Neural cell (in vitro differentiated cells): ENCODE data around the gene EPN1. TPM values are rescaled to one million over a fixed set of nuclear protein-coding genes. Genes with fewer than 3 reads are reported as not detected.

Experiments
- H2AFZ ChIP-seq: fragments of 200-600, 300-800 bp; sonication (generic), shearing (Covaris generic); 2 replicates; pipeline ENCODE4 v1.6.0; 2014; ENCODE audit warnings: low read depth, mild to moderate bottlenecking, antibody characterized with exemption, low read length, moderate library complexity
- H3F3A ChIP-seq: fragments of 200-600 bp; shearing (Covaris generic); 2 replicates; pipeline ENCODE4 v1.6.1; 2016; ENCODE audit warnings: mild to moderate bottlenecking, moderate library complexity, mixed read lengths, antibody characterized with exemption, low read length; ENCODE audit not compliant: insufficient read depth, poor library complexity, severe bottlenecking
- H3K27ac ChIP-seq: fragments of 200-600, 300-800 bp; sonication (generic), shearing (Covaris generic); 2 replicates; pipeline ENCODE4 v1.5.1; 2014; ENCODE audit warnings: mild to moderate bottlenecking, low read length, moderate library complexity
- H3K27me3 ChIP-seq: fragments of 300-800, 200-600 bp; sonication (generic), shearing (Covaris generic); 2 replicates; pipeline ENCODE4 v1.6.0; 2014; ENCODE audit warnings: mild to moderate bottlenecking, low read depth, low read length, moderate library complexity; ENCODE audit not compliant: insufficient read depth
- H3K36me3 ChIP-seq: fragments of 300-800, 200-600 bp; sonication (generic), shearing (Covaris generic); 2 replicates; pipeline ENCODE4 v1.5.1; 2014; ENCODE audit warnings: mild to moderate bottlenecking, antibody characterized with exemption, low read length, moderate library complexity; ENCODE audit not compliant: insufficient read depth
- H3K4me2 ChIP-seq: fragments of 300-800, 200-600 bp; sonication (generic), shearing (Covaris generic); 2 replicates; pipeline ENCODE4 v1.6.0; 2014; ENCODE audit warnings: mild to moderate bottlenecking, low read length
- H3K4me3 ChIP-seq: fragments of 300-800, 200-600 bp; sonication (generic), shearing (Covaris generic); 2 replicates; pipeline ENCODE4 v1.5.1; 2014; ENCODE audit warnings: mild to moderate bottlenecking, low read length, moderate library complexity
- H3K79me2 ChIP-seq: fragments of 200-600 bp; shearing (Covaris generic); replicated peaks from 2 replicates; pipeline ENCODE4 v1.6.0; 2014; ENCODE audit warnings: mild to moderate bottlenecking, low read length, moderate library complexity; ENCODE audit not compliant: insufficient read depth
- H3K9ac ChIP-seq: fragments of 300-800, 200-600 bp; sonication (generic), shearing (Covaris generic); 2 replicates; pipeline ENCODE4 v1.6.1; 2016; ENCODE audit warnings: mild to moderate bottlenecking, low read length, mixed read lengths
- H3K9me2 ChIP-seq: fragments of 200-600 bp; shearing (Covaris generic); 2 replicates; pipeline ENCODE4 v1.6.1; 2016; ENCODE audit warnings: mild to moderate bottlenecking, low read length, mixed read lengths; ENCODE audit not compliant: insufficient read depth
- H3K9me3 ChIP-seq: fragments of 200-600, 300-800 bp; sonication (generic), shearing (Covaris generic); 2 replicates; pipeline ENCODE4 v1.6.1; 2016; ENCODE audit warnings: mild to moderate bottlenecking, mixed run types, low read length, moderate library complexity, mixed read lengths
- H4K20me1 ChIP-seq: fragments of 200-600 bp; shearing (Covaris generic); 2 replicates; pipeline ENCODE4 v1.6.1; 2016; ENCODE audit warnings: mild to moderate bottlenecking, mixed run types; ENCODE audit not compliant: insufficient read depth
- CTCF ChIP-seq: fragments of 450-650 bp; IDR thresholded peaks from 2 replicates; pipeline ENCODE4 v1.5.1; 2014; ENCODE audit warnings: antibody characterized with exemption, mild to moderate bottlenecking, moderate library complexity; ENCODE audit not compliant: poor library complexity, severe bottlenecking
- EP300 ChIP-seq: fragments of 450-650 bp; conservative IDR thresholded peaks from 2 replicates; pipeline ENCODE4 v1.6.1; 2014; ENCODE audit warnings: antibody characterized with exemption, mild to moderate bottlenecking, moderate library complexity; ENCODE audit not compliant: poor library complexity, severe bottlenecking
- EZH2 ChIP-seq: fragments of 200-600, 300-800 bp; shearing (Covaris generic), sonication (generic); IDR thresholded peaks from 2 replicates; pipeline ENCODE4 v1.6.1; 2014; ENCODE audit warnings: antibody characterized with exemption, low read length, borderline replicate concordance, mild to moderate bottlenecking; ENCODE audit not compliant: insufficient read depth, poor library complexity, severe bottlenecking
- MXI1 ChIP-seq: fragments of 450-650 bp; conservative IDR thresholded peaks from 2 replicates; pipeline ENCODE4 v1.6.1; 2014; ENCODE audit warnings: antibody characterized with exemption, mild to moderate bottlenecking; ENCODE audit not compliant: poor library complexity, severe bottlenecking
- POLR2AphosphoS5 ChIP-seq: IDR thresholded peaks from 2 replicates; pipeline ENCODE4 v1.6.1; 2012
- RAD21 ChIP-seq: fragments of 450-650 bp; conservative IDR thresholded peaks from 2 replicates; pipeline ENCODE4 v1.6.1; 2014; ENCODE audit warnings: antibody characterized with exemption, mild to moderate bottlenecking, moderate library complexity
- REST ChIP-seq: IDR thresholded peaks from 2 replicates; pipeline ENCODE4 v1.6.1; 2012; ENCODE audit warnings: borderline replicate concordance
- SMC3 ChIP-seq: fragments of 450-650 bp; conservative IDR thresholded peaks from 2 replicates; pipeline ENCODE4 v1.6.1; 2014; ENCODE audit warnings: antibody characterized with exemption, mild to moderate bottlenecking, moderate library complexity; ENCODE audit not compliant: poor library complexity
- TAF1 ChIP-seq: IDR thresholded peaks from 2 replicates; pipeline ENCODE4 v1.6.1; 2012; ENCODE audit warnings: low read depth
- polyA plus RNA-seq: library from polyadenylated mRNA; depleted of rRNA; stranded (reverse); fragments of >200 nt; gene quantifications from 2 replicates; pipeline ENCODE4 v1.2.3, GENCODE V29; 2014

The EPN1 gene
- polyA plus RNA-seq, 1 donor from 2014 or later, result 21.0 TPM

GRCh38 chr19:55720214-55720746, 45.3 kb downstream of the EPN1 start:
- no peaks in the 10 kb centered on the region for H3K36me3 ChIP-seq
- H3K9me2 ChIP-seq, result no peaks in the 10 kb centered on the region
- no peak overlapping the region for H3K4me3 ChIP-seq
- H3K79me2 ChIP-seq, result no peaks in the 10 kb centered on the region
- no peak overlapping the region for H3K4me2 ChIP-seq
- no peak for TF ChIP-seq CTCF
- TF ChIP-seq POLR2AphosphoS5, result no peak
- no peak for TF ChIP-seq RAD21
- TF ChIP-seq SMC3, result no peak
- no peak for TF ChIP-seq EZH2
- TF ChIP-seq REST, result no peak
- no peak for TF ChIP-seq EP300
- no peak for TF ChIP-seq MXI1
- no peak for TF ChIP-seq TAF1
- no peak overlapping the region for H2AFZ ChIP-seq
- no peak overlapping the region for H3K9ac ChIP-seq
- H3K9me3 ChIP-seq, result no peaks in the 10 kb centered on the region
- no peaks in the 10 kb centered on the region for H3K27me3 ChIP-seq
- no peaks in the 10 kb centered on the region for H4K20me1 ChIP-seq
- no peak overlapping the region for H3K27ac ChIP-seq
- H3F3A ChIP-seq, result no peaks in the 10 kb centered on the region

GRCh38 chr19:55720801-55721200, 45.8 kb downstream of the EPN1 start:
- no peak overlapping the region for H2AFZ ChIP-seq
- no peaks in the 10 kb centered on the region for H3F3A ChIP-seq
- no peaks in the 10 kb centered on the region for H3K27me3 ChIP-seq
- no peak overlapping the region for H3K4me2 ChIP-seq
- H3K36me3 ChIP-seq, result no peaks in the 10 kb centered on the region
- H3K9me2 ChIP-seq, result no peaks in the 10 kb centered on the region
- no peak overlapping the region for H3K27ac ChIP-seq
- H3K9ac ChIP-seq, result no peak overlapping the region
- no peaks in the 10 kb centered on the region for H3K79me2 ChIP-seq
- no peak for TF ChIP-seq MXI1
- no peak for TF ChIP-seq EP300
- TF ChIP-seq RAD21, result no peak
- no peak for TF ChIP-seq SMC3
- TF ChIP-seq POLR2AphosphoS5, result no peak
- no peak for TF ChIP-seq CTCF
- no peak for TF ChIP-seq REST
- no peak for TF ChIP-seq TAF1
- TF ChIP-seq EZH2, result no peak
- H4K20me1 ChIP-seq, result no peaks in the 10 kb centered on the region
- no peaks in the 10 kb centered on the region for H3K9me3 ChIP-seq
- H3K4me3 ChIP-seq, result no peak overlapping the region
